AG04450 (cell line): ENCODE results near the gene RPS6KL1. TPM values are rescaled to one million over a fixed set of nuclear protein-coding genes. Genes with fewer than 3 reads are reported as not detected.

ENCODE experiments used
- CTCF ChIA-PET: fragments of 300-600, 350-600 bp; formaldehyde crosslinking; extraction: SDS; loops from one replicate; lab custom pipeline; 2022; ENCODE audit warnings: antibody characterized with exemption, inconsistent platforms; lab: Charles Lee
- POLR2A ChIA-PET: fragments of 350-600 bp; formaldehyde crosslinking; extraction: SDS; loops from one replicate; lab custom pipeline; 2021; ENCODE audit warnings: antibody characterized with exemption, inconsistent platforms; lab: Yijun Ruan, JAX
- DNase-seq: peaks from one replicate; pipeline ENCODE4 v3.0.0-alpha.2; 2011; ENCODE audit warnings: low read depth, low spot score
- H3K27ac ChIP-seq: one replicate; pipeline ENCODE4 v1.5.1; 2012; ENCODE audit warnings: low read depth, low read length, control low read depth
- H3K27me3 ChIP-seq: one replicate; pipeline ENCODE4 v1.6.0; 2012; ENCODE audit warnings: low read length; ENCODE audit not compliant: control insufficient read depth, insufficient read depth
- H3K4me3 ChIP-seq: 2 replicates; pipeline ENCODE4 v1.5.1; 2011; ENCODE audit warnings: mild to moderate bottlenecking, low read depth, low read length, control low read depth
- H3K9me3 ChIP-seq: 2 replicates; pipeline ENCODE4 v1.5.1; 2012; ENCODE audit warnings: low read length; ENCODE audit not compliant: control insufficient read depth, insufficient read depth
- polyA plus RNA-seq: library from polyadenylated mRNA; depleted of rRNA; stranded (reverse); fragments of >200 nt; gene quantifications from 2 replicates; pipeline ENCODE4 v1.2.3, GENCODE V29; 2011
- TF ChIP-seq, protein P1 (sequence below): IDR thresholded peaks from 2 replicates; pipeline ENCODE4 v1.5.1; 2011; ENCODE audit warnings: low read depth, low read length, control low read depth, inconsistent platforms

RPS6KL1 gene
- polyA plus RNA-seq, 1 experiment: 0.64 TPM

DNA sequence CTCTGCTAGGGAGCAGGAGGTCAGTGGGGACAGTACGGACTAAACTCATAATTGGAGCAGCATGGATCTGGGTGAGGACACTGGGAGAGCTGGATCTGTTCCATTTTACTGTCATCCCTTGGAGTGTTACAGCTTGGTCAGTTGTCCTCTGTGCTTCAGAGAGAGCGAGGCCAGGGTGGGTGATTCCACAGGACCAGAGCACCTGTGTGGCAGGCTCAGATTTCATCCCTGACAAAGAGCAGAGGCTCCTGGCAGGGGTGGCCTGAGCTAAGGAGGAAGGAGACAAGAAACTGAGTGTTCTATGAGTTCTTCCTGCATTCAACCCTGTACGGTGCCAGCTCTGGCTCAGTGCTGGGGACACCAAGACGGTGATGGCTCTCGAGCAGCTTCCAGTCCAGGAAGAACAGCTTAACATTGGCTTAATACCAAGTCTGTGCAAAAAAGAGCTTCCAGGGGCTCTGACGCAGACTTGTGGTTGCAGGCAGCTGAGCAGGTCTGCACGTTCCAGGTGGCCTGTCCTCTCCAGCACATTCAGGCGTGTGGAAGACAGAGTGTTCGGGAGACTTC, 40.7 kb upstream of the RPS6KL1 start:
- no peak overlapping the region for H3K27ac ChIP-seq
- TF ChIP-seq, protein P1, sequence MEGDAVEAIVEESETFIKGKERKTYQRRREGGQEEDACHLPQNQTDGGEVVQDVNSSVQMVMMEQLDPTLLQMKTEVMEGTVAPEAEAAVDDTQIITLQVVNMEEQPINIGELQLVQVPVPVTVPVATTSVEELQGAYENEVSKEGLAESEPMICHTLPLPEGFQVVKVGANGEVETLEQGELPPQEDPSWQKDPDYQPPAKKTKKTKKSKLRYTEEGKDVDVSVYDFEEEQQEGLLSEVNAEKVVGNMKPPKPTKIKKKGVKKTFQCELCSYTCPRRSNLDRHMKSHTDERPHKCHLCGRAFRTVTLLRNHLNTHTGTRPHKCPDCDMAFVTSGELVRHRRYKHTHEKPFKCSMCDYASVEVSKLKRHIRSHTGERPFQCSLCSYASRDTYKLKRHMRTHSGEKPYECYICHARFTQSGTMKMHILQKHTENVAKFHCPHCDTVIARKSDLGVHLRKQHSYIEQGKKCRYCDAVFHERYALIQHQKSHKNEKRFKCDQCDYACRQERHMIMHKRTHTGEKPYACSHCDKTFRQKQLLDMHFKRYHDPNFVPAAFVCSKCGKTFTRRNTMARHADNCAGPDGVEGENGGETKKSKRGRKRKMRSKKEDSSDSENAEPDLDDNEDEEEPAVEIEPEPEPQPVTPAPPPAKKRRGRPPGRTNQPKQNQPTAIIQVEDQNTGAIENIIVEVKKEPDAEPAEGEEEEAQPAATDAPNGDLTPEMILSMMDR: no peak
- no peak for DNase-seq
- peaks cover 13% of the 10 kb centered on the region for H3K27me3 ChIP-seq
- ChIA-PET POLR2A (no interaction called here), CTCF (interaction anchor here (1.1 to 1.7 kb wide), 2 partner anchors 103 to 124 kb away, joined by 3 to 4 read pairs; no protein-coding TSS in a partner anchor)
- no peak overlapping the region for H3K4me3 ChIP-seq
- no peaks in the 10 kb centered on the region for H3K9me3 ChIP-seq

- ChIA-PET POLR2A (no interaction called here), CTCF (no interaction called here)
- no peak overlapping the region for H3K27ac ChIP-seq
- TF ChIP-seq, protein P1: no peak
- no peaks in the 10 kb centered on the region for H3K9me3 ChIP-seq
- no peak for DNase-seq
- H3K4me3 ChIP-seq: no peak overlapping the region
- H3K27me3 ChIP-seq: peaks cover 12% of the 10 kb centered on the region
Measured at GRCh38 chr14:74963178-74963704, 40.2 kb upstream of the RPS6KL1 start.

- no peak overlapping the region for H3K4me3 ChIP-seq
- ChIA-PET CTCF (interaction anchor here (0.6 to 1.9 kb wide), 3 partner anchors 17 to 126 kb away, joined by 3 to 4 read pairs (median 3); no protein-coding TSS in a partner anchor), POLR2A (no interaction called here)
- no peak for DNase-seq
- TF ChIP-seq, protein P1: no peak
- no peaks in the 10 kb centered on the region for H3K9me3 ChIP-seq
- H3K27ac ChIP-seq: no peak overlapping the region
- H3K27me3 ChIP-seq: peaks cover 18% of the 10 kb centered on the region
Measured at GRCh38 chr14:74962493-74962892, 39.4 kb upstream of the RPS6KL1 start.

GRCh38 chr14:74962046-74962445, 39.0 kb upstream of the RPS6KL1 start:
- TF ChIP-seq, protein P1: no peak
- Histone ChIP-seq H3K9me3 (no peaks in the 10 kb centered on the region), H3K27me3 (peaks cover 19% of the 10 kb centered on the region), H3K4me3 (no peak overlapping the region), H3K27ac (no peak overlapping the region)
- no peak for DNase-seq
- POLR2A ChIA-PET: no interaction called here
- CTCF ChIA-PET: interaction anchor here (0.6 to 1.9 kb wide), 3 partner anchors 17 to 126 kb away, joined by 3 to 4 read pairs (median 3); no protein-coding TSS in a partner anchor

DNA sequence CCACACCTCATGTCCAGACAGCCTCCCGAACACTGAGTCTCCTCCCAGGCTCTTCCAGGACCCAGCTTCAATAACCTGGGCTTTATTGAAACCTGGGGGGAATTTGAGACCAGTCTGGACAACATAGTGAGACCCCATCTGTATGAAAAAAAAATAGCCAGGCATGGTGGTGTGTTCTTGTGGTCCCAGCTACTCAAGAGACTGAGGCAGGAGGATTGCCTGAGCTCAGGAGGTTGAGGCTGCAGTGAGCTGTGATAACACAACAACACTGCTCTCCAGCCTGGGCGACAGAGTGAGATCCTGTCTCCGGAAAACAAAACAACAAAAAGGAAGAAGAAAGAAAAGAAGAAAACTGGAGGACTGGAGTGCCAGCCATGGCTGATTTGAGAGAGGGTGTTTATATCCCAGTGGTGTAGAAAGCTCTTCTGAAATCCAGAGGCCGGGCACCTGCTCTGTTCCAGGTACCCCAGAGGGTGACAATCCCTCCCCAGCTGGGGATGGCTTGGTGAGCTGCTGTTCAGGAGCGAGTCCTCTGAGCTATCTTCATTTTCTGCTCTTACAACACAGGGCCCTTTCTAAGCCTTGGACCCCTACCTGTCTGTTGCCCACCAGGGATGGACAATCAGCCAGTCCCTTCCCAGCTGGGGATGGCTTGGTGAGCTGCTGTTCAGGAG, 38.3 kb upstream of the RPS6KL1 start:
- no peaks in the 10 kb centered on the region; the same call in 1 of the 2 replicates for H3K9me3 ChIP-seq
- DNase-seq: no peak

More for the DNA sequence above, 38.3 kb upstream of the RPS6KL1 start:
- Histone ChIP-seq H3K4me3 (no peak overlapping the region), H3K27me3 (peaks cover 22% of the 10 kb centered on the region), H3K27ac (no peak overlapping the region)
- ChIA-PET CTCF (interaction anchor here (0.7 to 1.9 kb wide), 3 partner anchors 16 to 127 kb away, joined by 3 to 4 read pairs (median 3); no protein-coding TSS in a partner anchor), POLR2A (no interaction called here)
- TF ChIP-seq, protein P1: no peak
